HG02610 (cell line): Measurements from ENCODE around the gene SERPINB8.

Experiments used
- ATAC-seq: cut with Tn5 transposase; IDR thresholded peaks from one replicate; pipeline ENCODE4 v1.9.1; 2021; ENCODE audit warnings: mild to moderate bottlenecking, moderate library complexity; ENCODE audit not compliant: unreplicated experiment

The SERPINB8 gene

GRCh38 chr18:63964908-63965307 lies 5.0 kb upstream of the SERPINB8 start:
- ATAC-seq: no peak

GRCh38 chr18:63965716-63966330 lies 4.1 kb upstream of the SERPINB8 start:
- no peak for ATAC-seq

- ATAC-seq: no peak
Measured at GRCh38 chr18:63970809-63971205, 926 bp downstream of the SERPINB8 start.

- no peak for ATAC-seq
Measured at GRCh38 chr18:63971320-63972001, 1.6 kb downstream of the SERPINB8 start.

- ATAC-seq: no peak
Measured at GRCh38 chr18:63972002-63972376, 2.1 kb downstream of the SERPINB8 start.

GRCh38 chr18:63974991-63975390 lies 5.1 kb downstream of the SERPINB8 start:
- ATAC-seq: no peak

- no peak for ATAC-seq
Measured at GRCh38 chr18:63975628-63976027, 5.7 kb downstream of the SERPINB8 start.

- ATAC-seq: no peak
Measured at GRCh38 chr18:63977040-63977439, 7.2 kb downstream of the SERPINB8 start.

- ATAC-seq: peak; percentile 55
Measured at GRCh38 chr18:63979409-63979920, 9.6 kb downstream of the SERPINB8 start.

- no peak for ATAC-seq
Measured at GRCh38 chr18:63980027-63980426, 10.1 kb downstream of the SERPINB8 start.

- no peak for ATAC-seq
Measured at GRCh38 chr18:63980896-63981460, 11.1 kb downstream of the SERPINB8 start.

- peak; percentile 82 for ATAC-seq
Measured at GRCh38 chr18:63981719-63982118, 11.8 kb downstream of the SERPINB8 start.

- no peak for ATAC-seq
Measured at GRCh38 chr18:63982361-63982760, 12.5 kb downstream of the SERPINB8 start.

- no peak for ATAC-seq
Measured at GRCh38 chr18:63986885-63987284, 17.0 kb downstream of the SERPINB8 start.

- no peak for ATAC-seq
Measured at GRCh38 chr18:63987743-63988142, 17.9 kb downstream of the SERPINB8 start.

GRCh38 chr18:63992751-63993150 lies 22.9 kb downstream of the SERPINB8 start:
- ATAC-seq: no peak

- ATAC-seq: no peak
Measured at GRCh38 chr18:63994783-63995399, 25.0 kb downstream of the SERPINB8 start.

- no peak for ATAC-seq
Measured at GRCh38 chr18:63997041-63997440, 27.2 kb downstream of the SERPINB8 start.

- no peak for ATAC-seq
Measured at GRCh38 chr18:63997606-63998005, 27.7 kb downstream of the SERPINB8 start.

GRCh38 chr18:63999871-64000270 lies 30.0 kb downstream of the SERPINB8 start:
- no peak for ATAC-seq

- no peak for ATAC-seq
Measured at GRCh38 chr18:64002581-64002980, 32.7 kb downstream of the SERPINB8 start.

GRCh38 chr18:64009305-64009704 lies 39.4 kb downstream of the SERPINB8 start:
- no peak for ATAC-seq
